Nephron (organoid): ENCODE measurements around the gene OST4.

ENCODE experiments used
- H3K27ac Mint-ChIP-seq, 3 experiments: 2 replicates each; pipeline ENCODE4 v1.8.0; 2020; ENCODE audit warnings: mixed read lengths in 3 of 3, mild to moderate bottlenecking in 2 of 3, moderate library complexity in 1 of 3
- H3K27me3 Mint-ChIP-seq: 2 replicates; pipeline ENCODE4 v1.8.0; 2021; ENCODE audit warnings: low read depth, mild to moderate bottlenecking, moderate library complexity, mixed read lengths
- H3K36me3 Mint-ChIP-seq: 2 replicates; pipeline ENCODE4 v1.8.0; 2020; ENCODE audit warnings: low read depth, mixed read lengths
- H3K4me1 Mint-ChIP-seq: 2 replicates; pipeline ENCODE4 v1.8.0; 2020; ENCODE audit warnings: mixed read lengths
- H3K4me3 Mint-ChIP-seq, 3 experiments: 2 replicates each; pipeline ENCODE4 v1.8.0; 2020; ENCODE audit warnings: mild to moderate bottlenecking in 3 of 3, mixed read lengths in 3 of 3, moderate library complexity in 2 of 3
- H3K9me3 Mint-ChIP-seq: 2 replicates; pipeline ENCODE4 v1.8.0; 2020; ENCODE audit warnings: mixed read lengths
- CTCF ChIP-seq, 3 experiments: fragments of 200-600 bp; sonication (generic); IDR thresholded peaks; one replicate each; pipeline ENCODE4 v1.5.0; 2021; ENCODE audit warnings: antibody characterized with exemption in 3 of 3; ENCODE audit not compliant: unreplicated experiment in 3 of 3

OST4 gene

GRCh38 chr2:27039871-27040270 is 31.6 kb downstream of the OST4 start:
- no peaks in the 10 kb centered on the region for H3K9me3 Mint-ChIP-seq
- no peak for TF ChIP-seq CTCF (IDR thresholded peaks at IDR 0.05; ENCODE audit: unreplicated experiment in 3 of 3)
- peaks cover 37% of the 10 kb centered on the region for H3K4me1 Mint-ChIP-seq
- H3K27ac Mint-ChIP-seq: no peak overlapping the region
- H3K4me3 Mint-ChIP-seq: no peak overlapping the region
- H3K36me3 Mint-ChIP-seq: peaks cover 55% of the 10 kb centered on the region
- H3K27me3 Mint-ChIP-seq: no peaks in the 10 kb centered on the region

- Mint-ChIP-seq H3K27ac (no peak overlapping the region), H3K4me3 (no peak overlapping the region), H3K36me3 (peaks cover 56% of the 10 kb centered on the region), H3K27me3 (no peaks in the 10 kb centered on the region), H3K9me3 (no peaks in the 10 kb centered on the region), H3K4me1 (peaks cover 38% of the 10 kb centered on the region)
- no peak for TF ChIP-seq CTCF (IDR thresholded peaks at IDR 0.05; ENCODE audit: unreplicated experiment in 3 of 3)
These were observed 32.0 kb downstream of the OST4 start for GRCh38 chr2:27039426-27039825.

GRCh38 chr2:27038631-27039339 is 32.7 kb downstream of the OST4 start:
- no peaks in the 10 kb centered on the region for H3K27me3 Mint-ChIP-seq
- H3K27ac Mint-ChIP-seq: no peak overlapping the region
- no peak overlapping the region for H3K4me3 Mint-ChIP-seq
- H3K9me3 Mint-ChIP-seq: no peaks in the 10 kb centered on the region
- peaks cover 44% of the 10 kb centered on the region for H3K4me1 Mint-ChIP-seq
- H3K36me3 Mint-ChIP-seq: peaks cover 61% of the 10 kb centered on the region
- no peak for TF ChIP-seq CTCF (IDR thresholded peaks at IDR 0.05; ENCODE audit: unreplicated experiment in 3 of 3)

GRCh38 chr2:27038012-27038411 is 33.4 kb downstream of the OST4 start:
- Mint-ChIP-seq H3K4me3 (no peak overlapping the region), H3K36me3 (peaks cover 67% of the 10 kb centered on the region), H3K9me3 (no peaks in the 10 kb centered on the region), H3K4me1 (peaks cover 51% of the 10 kb centered on the region), H3K27me3 (no peaks in the 10 kb centered on the region), H3K27ac (no peak overlapping the region)
- TF ChIP-seq CTCF (IDR thresholded peaks at IDR 0.05; ENCODE audit: unreplicated experiment in 3 of 3): no peak

- peak overlapping the region; percentile 93 to 96 (median 95) for H3K4me3 Mint-ChIP-seq
- peaks cover 40% of the 10 kb centered on the region for H3K4me1 Mint-ChIP-seq
- peak overlapping the region; percentile 31 to 76 (median 61) for H3K27ac Mint-ChIP-seq
- H3K9me3 Mint-ChIP-seq: no peaks in the 10 kb centered on the region
- H3K36me3 Mint-ChIP-seq: peaks cover 49% of the 10 kb centered on the region
- no peak for TF ChIP-seq CTCF (IDR thresholded peaks at IDR 0.05; ENCODE audit: unreplicated experiment in 3 of 3)
- no peaks in the 10 kb centered on the region for H3K27me3 Mint-ChIP-seq
These were observed 38.1 kb downstream of the OST4 start for GRCh38 chr2:27033253-27033852.
